ENCODE results near the gene RAET1L.
A peak's percentile ranks its signal among the peaks of the same experiment; 100 is the strongest.
"Not testable (repeated sequence)": the region's sequence is repeated elsewhere in the genome, so short reads cannot be mapped to it uniquely, and the experiment has no call there.

RAET1L gene

GRCh38 chr6:150025201-150025917 lies at the start of gene RAET1L:
RAET1L (minus strand) TSS chr6:150025532; CDS start chr6:150025471, 61 bp downstream.
- in situ Hi-C loops (cut with HindIII; ENCODE audit: low pct_unique_long_range_greater_than_20kb, low sequenced_read_pairs), result no loop called here
- DNase-seq (ENCODE audit: low read depth in 1 of 2, low spot score in 1 of 2), result peak; percentile 28 to 31
- TF ChIP-seq JUND (IDR thresholded peaks at IDR 0.05; ENCODE audit: low read depth), result no peak

GRCh38 chr6:150075034-150075421 lies 49.7 kb upstream of the RAET1L start:
- no peak for TF ChIP-seq JUND (IDR thresholded peaks at IDR 0.05; ENCODE audit: low read depth)
- in situ Hi-C loops (cut with HindIII; ENCODE audit: low pct_unique_long_range_greater_than_20kb, low sequenced_read_pairs), result no loop called here
- DNase-seq (ENCODE audit: low read depth in 1 of 2, low spot score in 1 of 2), result no peak

- in situ Hi-C loops (cut with HindIII; ENCODE audit: low pct_unique_long_range_greater_than_20kb, low sequenced_read_pairs); DNase-seq (ENCODE audit: low read depth in 1 of 2, low spot score in 1 of 2): not testable (repeated sequence)
Measured at GRCh38 chr6:150074396-150075033, 49.2 kb upstream of the RAET1L start.

- no peak for TF ChIP-seq JUND (IDR thresholded peaks at IDR 0.05; ENCODE audit: low read depth)
- DNase-seq (ENCODE audit: low read depth in 1 of 2, low spot score in 1 of 2), result peak in 1 of 2 experiments; percentile 58
- in situ Hi-C loops (cut with HindIII; ENCODE audit: low pct_unique_long_range_greater_than_20kb, low sequenced_read_pairs), result no loop called here
Measured at GRCh38 chr6:150072201-150072600, 46.9 kb upstream of the RAET1L start.

- no peak for TF ChIP-seq JUND (IDR thresholded peaks at IDR 0.05; ENCODE audit: low read depth)
- no peak for DNase-seq (ENCODE audit: low read depth in 1 of 2, low spot score in 1 of 2)
- in situ Hi-C loops (cut with HindIII; ENCODE audit: low pct_unique_long_range_greater_than_20kb, low sequenced_read_pairs), result no loop called here
Measured at GRCh38 chr6:150070236-150070818, 45.0 kb upstream of the RAET1L start.

- TF ChIP-seq JUND (IDR thresholded peaks at IDR 0.05; ENCODE audit: low read depth), result no peak
- DNase-seq (ENCODE audit: low read depth in 1 of 2, low spot score in 1 of 2), result no peak
- in situ Hi-C loops (cut with HindIII; ENCODE audit: low pct_unique_long_range_greater_than_20kb, low sequenced_read_pairs), result no loop called here
Measured at GRCh38 chr6:150069706-150070105, 44.4 kb upstream of the RAET1L start.

- peak; percentile 85 to 93 for DNase-seq (ENCODE audit: low read depth in 1 of 2, low spot score in 1 of 2)
- in situ Hi-C loops (cut with HindIII; ENCODE audit: low pct_unique_long_range_greater_than_20kb, low sequenced_read_pairs), result no loop called here
- TF ChIP-seq JUND (IDR thresholded peaks at IDR 0.05; ENCODE audit: low read depth), result no peak
Measured at GRCh38 chr6:150068720-150069648, 43.7 kb upstream of the RAET1L start, which contains the start of gene ULBP3. ULBP3 (minus strand) TSS chr6:150069121; CDS start chr6:150069066, 55 bp downstream.

GRCh38 chr6:150068151-150068550 lies 42.8 kb upstream of the RAET1L start:
- no peak for DNase-seq (ENCODE audit: low read depth in 1 of 2, low spot score in 1 of 2)
- TF ChIP-seq JUND (IDR thresholded peaks at IDR 0.05; ENCODE audit: low read depth), result no peak
- in situ Hi-C loops (cut with HindIII; ENCODE audit: low pct_unique_long_range_greater_than_20kb, low sequenced_read_pairs), result no loop called here

- in situ Hi-C loops (cut with HindIII; ENCODE audit: low pct_unique_long_range_greater_than_20kb, low sequenced_read_pairs), result no loop called here
- DNase-seq (ENCODE audit: low read depth in 1 of 2, low spot score in 1 of 2), result no peak
Measured at GRCh38 chr6:150065083-150065482, 39.8 kb upstream of the RAET1L start.

GRCh38 chr6:150063640-150064039 lies 38.3 kb upstream of the RAET1L start:
- in situ Hi-C loops (cut with HindIII; ENCODE audit: low pct_unique_long_range_greater_than_20kb, low sequenced_read_pairs), result no loop called here
- no peak for DNase-seq (ENCODE audit: low read depth in 1 of 2, low spot score in 1 of 2)
- no peak for TF ChIP-seq JUND (IDR thresholded peaks at IDR 0.05; ENCODE audit: low read depth)

More at GRCh38 chr6:150065083-150065482, 39.8 kb upstream of the RAET1L start:
- TF ChIP-seq JUND (IDR thresholded peaks at IDR 0.05; ENCODE audit: low read depth), result no peak

- in situ Hi-C loops (cut with HindIII; ENCODE audit: low pct_unique_long_range_greater_than_20kb, low sequenced_read_pairs); DNase-seq (ENCODE audit: low read depth in 1 of 2, low spot score in 1 of 2): not testable (repeated sequence)
Measured at GRCh38 chr6:150059973-150060372, 34.6 kb upstream of the RAET1L start.

GRCh38 chr6:150058986-150059385 lies 33.7 kb upstream of the RAET1L start:
- in situ Hi-C loops (cut with HindIII; ENCODE audit: low pct_unique_long_range_greater_than_20kb, low sequenced_read_pairs), result no loop called here
- no peak for TF ChIP-seq JUND (IDR thresholded peaks at IDR 0.05; ENCODE audit: low read depth)
- DNase-seq (ENCODE audit: low read depth in 1 of 2, low spot score in 1 of 2), result no peak

Measured in T47D (cell line).